Endothelial cell of umbilical vein (primary cell): ENCODE results near the gene LRRC71. TPM values are rescaled to one million over a fixed set of nuclear protein-coding genes. Genes with fewer than 3 reads are reported as not detected.

Source experiments
- BruUV-seq: library from RNA; stranded (reverse); fragments of 400-500 nt; replicated peaks from 2 replicates; lab custom pipeline; 2021; lab: Mats Ljungman, UMichigan
- CTCF ChIA-PET: fragments of 300-600, 350-600 bp; sonication (Branson Sonifier 250); formaldehyde crosslinking; loops from one replicate; lab custom pipeline; 2021; ENCODE audit warnings: antibody characterized with exemption, inconsistent platforms; lab: Charles Lee
- POLR2A ChIA-PET: fragments of 300-600, 350-600 bp; sonication (Branson Sonifier 250); formaldehyde crosslinking; loops from one replicate; lab custom pipeline; 2021; ENCODE audit warnings: antibody characterized with exemption, inconsistent platforms; lab: Charles Lee
- DNase-seq: peaks from one replicate; pipeline ENCODE4 v3.0.0-alpha.2; 2011; ENCODE audit warnings: low read depth, low spot score
- FAIRE-seq: peaks from 2 replicates; lab custom pipeline; 2011; peaks lifted over from hg19 to GRCh38; lab: Jason Lieb, UNC
- H2AFZ ChIP-seq: 2 replicates; pipeline ENCODE4 v1.6.0; 2012; ENCODE audit warnings: low read depth, low read length, control low read depth, inconsistent platforms
- H3K27ac ChIP-seq: 2 replicates; pipeline ENCODE4 v1.5.1; 2011; ENCODE audit warnings: low read depth, mild to moderate bottlenecking, control low read depth, low read length, moderate library complexity; ENCODE audit not compliant: insufficient read depth
- H3K27me3 ChIP-seq, 2 experiments: 2 replicates each; pipeline versions ENCODE4 v1.6.0 to v1.6.1; 2011; ENCODE audit warnings: low read length in 2 of 2, mixed read lengths in 1 of 2; ENCODE audit not compliant: control insufficient read depth in 2 of 2, insufficient read depth in 2 of 2
- H3K36me3 ChIP-seq, 2 experiments: 2 replicates in 1 of 2; 3 replicates in 1 of 2; pipeline ENCODE4 v1.5.1; 2011; ENCODE audit warnings: low read length in 2 of 2, mild to moderate bottlenecking in 1 of 2, moderate library complexity in 1 of 2; ENCODE audit not compliant: control insufficient read depth in 2 of 2, insufficient read depth in 2 of 2; ENCODE audit errors: extremely low read depth in 1 of 2
- H3K4me1 ChIP-seq: 3 replicates; pipeline ENCODE4 v1.5.1; 2011; ENCODE audit warnings: mild to moderate bottlenecking, low read length; ENCODE audit not compliant: control insufficient read depth, insufficient read depth; ENCODE audit errors: extremely low read depth
- H3K4me2 ChIP-seq: 2 replicates; pipeline ENCODE4 v1.6.1; 2011; ENCODE audit warnings: low read length, control low read depth, mixed read lengths; ENCODE audit not compliant: insufficient read depth
- H3K4me3 ChIP-seq, 3 experiments: fragments of 200-600 bp in 1 of 3; sonication (generic), shearing (Covaris generic) in 1 of 3; replicated peaks in 1 of 3; 2 replicates each; pipeline ENCODE4 v1.5.1; 2011 to 2016; ENCODE audit warnings: control low read depth in 3 of 3, low read length in 3 of 3, mild to moderate bottlenecking in 2 of 3, inconsistent platforms in 1 of 3, low read depth in 1 of 3, moderate library complexity in 1 of 3; ENCODE audit not compliant: insufficient read depth in 1 of 3
- H3K79me2 ChIP-seq: 2 replicates; pipeline ENCODE4 v1.6.0; 2012; ENCODE audit warnings: low read length, inconsistent platforms; ENCODE audit not compliant: control insufficient read depth, insufficient read depth
- H3K9ac ChIP-seq: replicated peaks from 2 replicates; pipeline ENCODE3; 2011; ENCODE audit warnings: low read length, control low read depth; ENCODE audit not compliant: insufficient read depth; ENCODE audit errors: extremely low read depth
- H3K9me1 ChIP-seq: replicated peaks from 3 replicates; pipeline ENCODE4 v1.6.0; 2011; ENCODE audit warnings: mild to moderate bottlenecking, low read length; ENCODE audit not compliant: control insufficient read depth, insufficient read depth; ENCODE audit errors: extremely low read depth
- H3K9me3 ChIP-seq: replicated peaks from 2 replicates; pipeline ENCODE4 v1.5.1; 2012; ENCODE audit warnings: low read length, inconsistent platforms; ENCODE audit not compliant: control insufficient read depth, insufficient read depth
- H4K20me1 ChIP-seq: replicated peaks from 2 replicates; pipeline ENCODE3; 2011; ENCODE audit warnings: mild to moderate bottlenecking, low read length; ENCODE audit not compliant: control insufficient read depth, insufficient read depth; ENCODE audit errors: extremely low read depth
- CTCF ChIP-seq, 2 donors: IDR thresholded peaks; 1 replicate in 1 of 2; 2 replicates in 1 of 2; pipeline ENCODE4 v1.5.1; 2011; ENCODE audit warnings: low read length in 2 of 2, mild to moderate bottlenecking in 2 of 2, moderate library complexity in 2 of 2, control low read depth in 1 of 2, inconsistent platforms in 1 of 2, low read depth in 1 of 2; ENCODE audit not compliant: insufficient read depth in 1 of 2; ENCODE audit errors: extremely low read depth in 1 of 2
- EZH2 ChIP-seq: IDR thresholded peaks from 2 replicates; pipeline ENCODE4 v1.6.1; 2012; ENCODE audit warnings: borderline replicate concordance, low read depth, mild to moderate bottlenecking, moderate library complexity, low read length, inconsistent platforms; ENCODE audit not compliant: severe bottlenecking
- FOS ChIP-seq: IDR thresholded peaks from 2 replicates; pipeline ENCODE4 v1.6.1; 2011; ENCODE audit warnings: mild to moderate bottlenecking, low read length, moderate library complexity, borderline replicate concordance; ENCODE audit not compliant: insufficient read depth
- GATA2 ChIP-seq: IDR thresholded peaks from 2 replicates; pipeline ENCODE4 v1.7.0; 2011; ENCODE audit warnings: low read depth, mild to moderate bottlenecking, moderate library complexity, mixed read lengths, low read length; ENCODE audit not compliant: insufficient read length, insufficient read depth
- JUN ChIP-seq: IDR thresholded peaks from 2 replicates; pipeline ENCODE4 v1.6.1; 2011; ENCODE audit warnings: borderline replicate concordance, low read depth; ENCODE audit not compliant: insufficient read length, insufficient read depth
- MAX ChIP-seq: IDR thresholded peaks from 2 replicates; pipeline ENCODE4 v1.6.1; 2011; ENCODE audit not compliant: insufficient read depth, insufficient read length
- MYC ChIP-seq: IDR thresholded peaks from one replicate; pipeline ENCODE4 v1.6.1; 2011; ENCODE audit warnings: mild to moderate bottlenecking, low read depth, low read length
- POLR2A ChIP-seq: IDR thresholded peaks from 2 replicates; pipeline ENCODE4 v1.6.1; 2012; ENCODE audit warnings: low read depth, mild to moderate bottlenecking, control low read depth, low read length
- POLR2AphosphoS5 ChIP-seq: IDR thresholded peaks from 2 replicates; pipeline ENCODE4 v1.6.1; 2012; ENCODE audit warnings: low read depth, mild to moderate bottlenecking, control low read depth, low read length, moderate library complexity; ENCODE audit not compliant: insufficient read depth
- dilution Hi-C: fragments of 300-500 bp; cut with MboI; formaldehyde crosslinking; loops from one replicate; pipeline ENCODE4 v1.15.0; 2019; ENCODE audit warnings: low sequenced_read_pairs; ENCODE audit not compliant: extremely low pct_ligation_motif_present
- intact Hi-C: fragments of 100-400 bp; cut with micrococcal nuclease; formaldehyde crosslinking; loops from one replicate; pipeline ENCODE4 v1.10.0; 2022
- polyA plus RNA-seq, 4 experiments: library from polyadenylated mRNA; depleted of rRNA in 3 of 4; stranded (reverse) in 3 of 4; unstranded in 1 of 4; fragments of >200 nt; gene quantifications; 2 replicates each; pipeline versions ENCODE4 v1.2.1 to v1.2.3, GENCODE V29; 2011 to 2012; ENCODE audit warnings: missing spikeins in 1 of 4
- total RNA-seq: library from RNA; stranded (reverse); gene quantifications from 2 replicates; pipeline ENCODE4 v1.2.3, GENCODE V29; 2021

The LRRC71 gene
- total and polyA plus RNA-seq, 2 donors (not counting 3 experiments of a cell fraction or from before 2014, with no cell fraction given), result 0.35 to 0.66 TPM

GRCh38 chr1:156911577-156912298 lies 8.7 kb upstream of the LRRC71 start:
- POLR2A ChIA-PET, result no interaction called here
- no peaks in the 10 kb centered on the region for H3K9me1 ChIP-seq
- H3K9ac ChIP-seq, result no peak overlapping the region
- no TSS peak for BruUV-seq
- peaks cover 30% of the 10 kb centered on the region for H3K79me2 ChIP-seq
- peaks cover 10% of the 10 kb centered on the region for H3K4me1 ChIP-seq
- no peak overlapping the region for H3K27ac ChIP-seq
- dilution Hi-C loops, result no loop called here
- H3K9me3 ChIP-seq, result no peaks in the 10 kb centered on the region
- H3K4me2 ChIP-seq, result no peak overlapping the region
- no peak overlapping the region for H3K4me3 ChIP-seq
- no peaks in the 10 kb centered on the region for H3K27me3 ChIP-seq
- TF ChIP-seq FOS (no peak), GATA2 (no peak), POLR2A (no peak), MYC (no peak), CTCF (IDR thresholded peaks at IDR 0.05; ENCODE audit: extremely low read depth in 1 of 2, insufficient read depth in 1 of 2, low read depth in 1 of 2, low read length in 2 of 2) (no peak), EZH2 (no peak), POLR2AphosphoS5 (no peak), JUN (no peak), MAX (no peak)
- H3K36me3 ChIP-seq, result peaks cover 10 to 70% of the 10 kb centered on the region in 2 experiments
- H2AFZ ChIP-seq, result no peak overlapping the region
- CTCF ChIA-PET, result interaction anchor here (0.8 to 2.1 kb wide), 6 partner anchors 8 to 22 kb away, joined by 3 to 10 read pairs (median 4); partner anchors contain the start of gene LRRC71
- no peak for FAIRE-seq
- no peaks in the 10 kb centered on the region for H4K20me1 ChIP-seq
- no peak for DNase-seq
- intact Hi-C loops, result no loop called here
